ENCODE results near the gene HOXA7.

Gene HOXA7

GRCh38 chr7:27181795-27182275 is 25.4 kb upstream of the HOXA7 start:
- DNase-seq (ENCODE audit: low spot score): no peak
- in situ Hi-C loops (cut with MboI; ENCODE audit: low sequenced_read_pairs, unreplicated experiment): no loop called here
- no peak for TF ChIP-seq CTCF (IDR thresholded peaks at IDR 0.05; ENCODE audit: borderline replicate concordance, control extremely low read depth, extremely low read depth, insufficient read depth, missing control alignments)

- no peak for TF ChIP-seq CTCF (IDR thresholded peaks at IDR 0.05; ENCODE audit: borderline replicate concordance, control extremely low read depth, extremely low read depth, insufficient read depth, missing control alignments)
- DNase-seq (ENCODE audit: low spot score): no peak
- in situ Hi-C loops (cut with MboI; ENCODE audit: low sequenced_read_pairs, unreplicated experiment): no loop called here
These were observed 24.3 kb upstream of the HOXA7 start for GRCh38 chr7:27180431-27181420.

- TF ChIP-seq CTCF (IDR thresholded peaks at IDR 0.05; ENCODE audit: borderline replicate concordance, control extremely low read depth, extremely low read depth, insufficient read depth, missing control alignments): peak; percentile 52
- peak; percentile 84 for DNase-seq (ENCODE audit: low spot score)
- in situ Hi-C loops (cut with MboI; ENCODE audit: low sequenced_read_pairs, unreplicated experiment): no loop called here
These were observed 23.3 kb upstream of the HOXA7 start for GRCh38 chr7:27179503-27180430.

- DNase-seq (ENCODE audit: low spot score): no peak
These were observed 22.6 kb upstream of the HOXA7 start for GRCh38 chr7:27179030-27179429.

DNA sequence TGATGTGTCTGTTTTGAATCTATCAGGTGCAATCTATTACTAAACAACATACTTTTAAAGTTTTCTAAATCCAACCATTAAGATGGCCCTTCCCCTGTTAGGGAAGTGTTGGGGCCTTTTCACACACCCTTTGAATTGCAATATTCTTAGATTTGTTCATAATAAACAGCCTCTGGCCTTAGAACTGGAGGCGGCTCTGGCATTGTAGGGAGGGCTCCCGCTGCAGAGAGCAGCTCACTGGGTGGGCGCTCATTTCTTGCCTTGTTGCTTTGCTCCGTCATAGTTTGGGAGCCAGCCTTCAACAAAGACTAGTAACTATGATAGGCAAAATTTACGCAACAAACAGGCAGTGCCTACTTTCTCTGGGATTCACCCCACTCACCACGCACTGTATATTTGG is 21.9 kb upstream of the HOXA7 start:
- no peak for TF ChIP-seq CTCF (IDR thresholded peaks at IDR 0.05; ENCODE audit: borderline replicate concordance, control extremely low read depth, extremely low read depth, insufficient read depth, missing control alignments)
- DNase-seq (ENCODE audit: low spot score): no peak

More at GRCh38 chr7:27179030-27179429, 22.6 kb upstream of the HOXA7 start:
- in situ Hi-C loops (cut with MboI; ENCODE audit: low sequenced_read_pairs, unreplicated experiment): no loop called here
- TF ChIP-seq CTCF (IDR thresholded peaks at IDR 0.05; ENCODE audit: borderline replicate concordance, control extremely low read depth, extremely low read depth, insufficient read depth, missing control alignments): no peak

GRCh38 chr7:27177795-27178320 is 21.4 kb upstream of the HOXA7 start:
- DNase-seq (ENCODE audit: low spot score): no peak
- in situ Hi-C loops (cut with MboI; ENCODE audit: low sequenced_read_pairs, unreplicated experiment): no loop called here
- TF ChIP-seq CTCF (IDR thresholded peaks at IDR 0.05; ENCODE audit: borderline replicate concordance, control extremely low read depth, extremely low read depth, insufficient read depth, missing control alignments): no peak

More for the DNA sequence above, 21.9 kb upstream of the HOXA7 start:
- in situ Hi-C loops (cut with MboI; ENCODE audit: low sequenced_read_pairs, unreplicated experiment): no loop called here

Measured in GM13976 (cell line).